22Rv1 (cell line): Measurements from ENCODE around the gene HTN1.
"Not testable (repeated sequence)": the region's sequence is repeated elsewhere in the genome, so short reads cannot be mapped to it uniquely, and the experiment has no call there.

Experiments
- H3K27ac ChIP-seq: fragments of 450-650 bp; 2 replicates; pipeline ENCODE4 v1.5.1; 2017
- CTCF ChIP-seq: fragments of 450-650 bp; IDR thresholded peaks from 2 replicates; pipeline ENCODE4 v1.5.1; 2017; ENCODE audit warnings: mild to moderate bottlenecking
- ZFX ChIP-seq: fragments of 450-650 bp; IDR thresholded peaks from 2 replicates; pipeline ENCODE4 v1.6.1; 2017; ENCODE audit warnings: antibody characterized with exemption, borderline replicate concordance

The HTN1 gene

DNA sequence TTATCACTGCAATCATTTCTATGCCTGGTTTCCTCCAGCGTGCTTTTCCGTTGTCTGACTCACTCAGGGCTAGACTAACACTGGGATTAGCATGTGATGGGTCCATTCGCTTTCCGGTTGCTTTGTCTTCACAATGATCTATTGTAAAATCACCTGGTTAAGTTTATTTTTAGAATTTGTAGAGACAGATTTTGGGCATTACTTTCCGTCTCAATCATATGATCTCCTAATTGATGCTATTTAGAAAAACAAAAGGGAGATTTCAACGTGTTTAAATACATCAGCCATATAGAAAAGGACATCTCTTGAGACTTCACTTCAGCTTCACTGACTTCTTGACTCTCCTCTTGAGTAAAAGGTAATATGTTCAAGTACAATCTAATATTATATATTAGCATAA, at the start of gene HTN1:
Gene HTN1, plus strand, starts transcription at position 301 of the 400 bp plus-strand sequence. CDS start 2,639 bp downstream, outside the sequence.
- not testable (repeated sequence) for H3K27ac ChIP-seq

- TF ChIP-seq CTCF = no peak
- no peak for TF ChIP-seq ZFX
- H3K27ac ChIP-seq = no peak overlapping the region
Observed at GRCh38 chr4:70000711-70001110, 49.5 kb upstream of the HTN1 start.

DNA sequence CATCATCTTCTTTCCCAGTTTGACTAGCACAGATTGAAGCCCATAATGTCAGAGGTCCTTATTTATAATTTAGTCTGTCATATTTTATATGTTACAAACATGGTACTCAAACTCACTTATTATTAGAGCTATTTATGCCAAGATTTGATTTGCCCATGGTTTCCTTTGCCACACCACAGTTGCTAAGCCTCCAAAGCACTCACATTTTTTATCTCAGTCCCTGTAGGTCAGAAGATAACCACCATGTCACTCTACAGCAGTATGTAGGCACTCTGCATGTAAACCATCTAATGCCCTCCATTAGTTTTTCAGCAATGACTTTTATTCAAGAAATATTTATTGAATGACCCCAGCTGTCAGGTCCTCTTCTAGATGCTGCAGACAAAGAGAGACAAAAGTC, 47.7 kb upstream of the HTN1 start:
- no peak overlapping the region for H3K27ac ChIP-seq
- no peak for TF ChIP-seq ZFX
- no peak for TF ChIP-seq CTCF

- H3K27ac ChIP-seq = no peak overlapping the region
- TF ChIP-seq ZFX = no peak
- no peak for TF ChIP-seq CTCF
Observed at GRCh38 chr4:70008771-70009170, 41.5 kb upstream of the HTN1 start.

DNA sequence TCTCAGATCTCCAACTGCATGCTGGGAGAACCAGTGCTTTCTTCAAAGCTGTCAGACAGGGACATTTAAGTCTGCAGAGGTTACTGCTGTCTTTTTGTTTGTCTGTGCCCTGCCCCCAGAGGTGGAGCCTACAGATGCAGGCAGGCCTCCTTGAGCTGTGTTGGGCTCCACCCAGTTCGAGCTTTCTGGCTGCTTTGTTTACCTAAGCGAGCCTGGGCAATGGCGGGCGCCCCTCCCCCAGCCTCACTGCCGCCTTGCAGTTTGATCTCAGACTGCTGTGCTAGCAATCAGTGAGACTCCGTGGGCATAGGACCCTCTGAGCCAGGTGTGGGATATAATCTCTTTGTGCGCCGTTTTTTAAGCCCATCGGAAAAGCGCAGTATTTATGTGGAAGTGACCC, 31.2 kb upstream of the HTN1 start:
- not testable (repeated sequence) for H3K27ac ChIP-seq

DNA sequence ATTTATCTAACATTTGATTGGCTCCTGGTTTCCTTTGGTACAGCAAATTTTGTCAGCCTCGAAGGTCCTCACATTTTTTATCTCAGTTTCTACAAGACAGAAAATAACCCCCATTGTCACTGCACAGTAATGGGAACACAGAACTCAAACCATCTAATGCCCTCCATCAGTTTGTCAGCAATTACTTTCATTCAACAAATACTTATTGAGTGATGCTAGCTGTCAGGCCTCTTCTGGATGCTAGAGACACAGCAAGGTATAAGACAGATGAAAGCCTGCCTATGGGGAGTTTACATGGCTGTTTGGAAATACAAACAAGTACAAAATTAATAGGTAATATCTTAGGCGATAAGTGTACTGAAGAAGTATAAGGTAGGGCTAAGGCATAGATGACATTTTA, 27.0 kb upstream of the HTN1 start:
- TF ChIP-seq CTCF = no peak
- no peak overlapping the region for H3K27ac ChIP-seq

GRCh38 chr4:70027011-70027410, 23.2 kb upstream of the HTN1 start:
- H3K27ac ChIP-seq = no peak overlapping the region
- TF ChIP-seq CTCF (no peak), ZFX (no peak)

DNA sequence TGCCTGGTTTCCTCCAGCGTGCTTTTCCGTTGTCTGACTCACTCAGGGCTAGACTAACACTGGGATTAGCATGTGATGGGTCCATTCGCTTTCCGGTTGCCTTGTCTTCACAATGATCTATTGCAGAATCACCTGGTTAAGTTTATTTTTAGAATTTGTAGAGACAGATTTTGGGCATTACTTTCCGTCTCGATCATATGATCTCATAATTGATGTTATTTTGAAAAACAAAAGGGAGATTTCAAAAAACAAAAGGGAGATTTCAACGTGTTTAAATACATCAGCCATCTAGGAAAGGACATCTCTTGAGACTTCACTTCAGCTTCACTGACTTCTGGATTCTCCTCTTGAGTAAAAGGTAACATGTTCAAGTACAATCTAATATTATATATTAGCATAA, 22.1 kb upstream of the HTN1 start, which contains the start of gene HTN3:
Gene HTN3, plus strand, starts transcription at position 301 of the 400 bp plus-strand sequence. CDS start 2,282 bp downstream, outside the sequence.
- H3K27ac ChIP-seq = not testable (repeated sequence)

DNA sequence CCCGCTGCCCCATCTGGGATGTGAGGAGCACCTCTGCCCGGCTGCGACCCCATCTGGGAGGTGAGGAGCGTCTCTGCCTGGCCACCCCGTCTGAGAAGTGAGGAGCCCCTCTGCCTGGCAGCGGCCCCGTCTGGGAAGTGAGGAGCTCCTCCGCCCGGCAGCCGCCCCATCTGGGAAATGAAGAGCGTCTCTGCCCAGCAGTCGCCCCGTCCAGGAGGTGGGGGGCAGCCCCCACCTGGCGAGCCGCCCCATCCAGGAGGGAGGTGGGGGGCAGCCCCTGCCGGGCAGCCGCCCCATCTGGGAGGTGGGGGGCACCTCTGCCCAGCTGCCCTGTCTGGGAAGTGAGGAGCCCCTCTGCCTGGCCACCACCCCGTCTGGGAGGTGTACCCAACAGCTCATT, 12.7 kb upstream of the HTN1 start:
- not testable (repeated sequence) for H3K27ac ChIP-seq

DNA sequence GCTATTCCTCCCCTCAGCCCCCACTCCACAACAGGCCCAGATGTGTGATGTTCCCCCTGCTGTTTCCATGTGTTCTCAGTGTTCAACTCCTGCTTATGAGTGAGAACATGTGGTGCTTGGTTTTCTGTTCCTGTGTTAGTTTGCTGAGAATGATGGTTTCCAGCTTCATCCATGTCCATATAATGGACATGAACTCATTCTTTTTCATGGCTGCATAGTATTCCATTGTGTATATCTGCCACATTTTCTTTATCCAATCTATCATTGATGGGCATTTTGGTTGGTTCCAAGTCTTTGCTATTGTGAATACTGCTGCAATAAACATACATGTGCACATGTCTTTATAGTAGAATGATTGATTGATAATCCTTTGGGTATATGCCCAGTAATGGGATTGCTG, 10.3 kb upstream of the HTN1 start:
- not testable (repeated sequence) for H3K27ac ChIP-seq
